ENCODE results near the gene LCE3D. TPM values are rescaled to one million over a fixed set of nuclear protein-coding genes. Genes with fewer than 3 reads are reported as not detected.

Gene LCE3D
- total and polyA plus RNA-seq, 2 experiments from 2014 or later: 0.33 TPM; not detected in 1

DNA sequence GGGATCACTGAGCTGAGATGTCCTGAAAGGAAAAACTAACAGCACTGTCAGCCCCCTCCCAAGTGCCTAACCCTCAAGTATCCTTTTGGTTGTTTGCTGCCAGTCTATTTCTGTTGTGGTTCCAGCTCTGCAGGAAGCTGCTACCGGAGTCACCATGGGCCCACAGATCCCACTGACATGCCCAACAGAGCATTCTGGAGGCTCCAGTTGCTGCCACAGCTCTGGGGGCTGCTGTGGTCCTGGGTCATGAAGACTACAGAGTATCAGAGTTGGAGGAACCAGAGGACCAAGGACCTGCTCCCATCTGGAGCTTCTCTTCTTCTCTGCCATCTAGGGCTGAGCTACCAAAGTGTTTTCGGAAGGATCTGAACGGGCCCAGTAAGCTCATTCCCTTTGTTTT lies 41.7 kb upstream of the LCE3D start:
- no peaks in the 10 kb centered on the region for H4K20me1 ChIP-seq (ENCODE audit: insufficient read depth)
- TF ChIP-seq EZH2 (IDR thresholded peaks at IDR 0.05; ENCODE audit: insufficient read depth, poor library complexity, severe bottlenecking): no peak
- H3K27ac ChIP-seq: no peak overlapping the region
- no peaks in the 10 kb centered on the region for H3K36me3 ChIP-seq (ENCODE audit: low read depth)
- peaks cover 5% of the 10 kb centered on the region; the same call in 1 of the 2 replicates for H3K4me1 ChIP-seq (ENCODE audit: insufficient read depth)
- no peak overlapping the region for H3K4me2 ChIP-seq (ENCODE audit: unreplicated experiment)
- H3K9me2 ChIP-seq (ENCODE audit: insufficient read depth): no peaks in the 10 kb centered on the region
- 7 to 18% methylated on average over 3 of the region's 3 CpGs for WGBS, 2 experiments (ENCODE audit: low coverage in 1 of 2, low lambda C conversion rate in 2 of 2, missing lambda C conversion rate in 2 of 2)
- in situ Hi-C loops (cut with MboI): no loop called here
- H2AFZ ChIP-seq: no peak overlapping the region
- H3K4me3 ChIP-seq: no peak overlapping the region
- no peaks in the 10 kb centered on the region for H3F3A ChIP-seq (ENCODE audit: insufficient read depth)
- H3K9me3 ChIP-seq (ENCODE audit: low read depth): no peaks in the 10 kb centered on the region
- no peak for DNase-seq
- no peaks in the 10 kb centered on the region; the same call in 1 of the 2 replicates for H3K27me3 ChIP-seq (replicated peaks; ENCODE audit: insufficient read depth)
- no peak overlapping the region for H3K9ac ChIP-seq
- no peaks in the 10 kb centered on the region for H3K79me2 ChIP-seq (ENCODE audit: insufficient read depth)

DNA sequence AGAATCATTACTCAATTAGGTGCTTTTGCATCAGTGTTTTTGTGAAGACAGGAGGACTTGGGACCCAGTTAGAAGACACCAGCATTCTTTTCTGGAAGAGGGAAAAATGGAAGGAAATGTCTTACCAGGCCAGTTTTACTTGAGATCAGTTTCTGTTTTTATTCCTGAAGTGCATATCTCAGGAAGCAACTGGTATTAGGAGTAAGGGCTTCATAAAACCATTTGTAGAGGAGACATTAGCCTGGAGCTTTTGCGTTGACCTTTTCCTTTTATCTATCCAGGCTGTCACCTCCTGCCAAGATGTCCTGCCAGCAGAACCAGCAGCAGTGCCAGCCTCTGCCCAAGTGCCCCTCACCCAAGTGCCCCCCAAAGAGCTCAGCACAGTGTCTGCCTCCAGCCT lies 33.2 kb upstream of the LCE3D start, which contains the start of gene LCE3B:
Gene LCE3B (plus strand): TSS at position 301 of the 400 bp plus-strand sequence. CDS start 0 bp downstream, at position 301.
- Histone ChIP-seq H3K4me1 (ENCODE audit: insufficient read depth) (no peaks in the 10 kb centered on the region), H3K4me2 (ENCODE audit: unreplicated experiment) (no peak within 1 kb of the TSS), H2AFZ (no peak within 1 kb of the TSS), H3K9ac (no peak within 1 kb of the TSS), H3K9me3 (ENCODE audit: low read depth) (no peaks in the 10 kb centered on the region), H3K36me3 (ENCODE audit: low read depth) (no peaks in the 10 kb centered on the region), H3K4me3 (no peak within 1 kb of the TSS), H3K27ac (no peak within 1 kb of the TSS), H3K9me2 (ENCODE audit: insufficient read depth) (no peaks in the 10 kb centered on the region), H3K27me3 (replicated peaks; ENCODE audit: insufficient read depth) (no peaks in the 10 kb centered on the region), H3K79me2 (ENCODE audit: insufficient read depth) (no peaks in the 10 kb centered on the region), H4K20me1 (ENCODE audit: insufficient read depth) (no peaks in the 10 kb centered on the region), H3F3A (ENCODE audit: insufficient read depth) (no peaks in the 10 kb centered on the region)
- no CpG with 5 or more reads among the region's 1 CpG for WGBS, 2 experiments (ENCODE audit: low coverage in 1 of 2, low lambda C conversion rate in 2 of 2, missing lambda C conversion rate in 2 of 2)
- in situ Hi-C loops (cut with MboI): no loop called here
- TF ChIP-seq EZH2 (IDR thresholded peaks at IDR 0.05; ENCODE audit: insufficient read depth, poor library complexity, severe bottlenecking): no peak
- TF ChIP-seq EZH2phosphoT487 (IDR thresholded peaks at IDR 0.05; ENCODE audit: insufficient read depth, low read depth): no peak
- DNase-seq: no peak

DNA sequence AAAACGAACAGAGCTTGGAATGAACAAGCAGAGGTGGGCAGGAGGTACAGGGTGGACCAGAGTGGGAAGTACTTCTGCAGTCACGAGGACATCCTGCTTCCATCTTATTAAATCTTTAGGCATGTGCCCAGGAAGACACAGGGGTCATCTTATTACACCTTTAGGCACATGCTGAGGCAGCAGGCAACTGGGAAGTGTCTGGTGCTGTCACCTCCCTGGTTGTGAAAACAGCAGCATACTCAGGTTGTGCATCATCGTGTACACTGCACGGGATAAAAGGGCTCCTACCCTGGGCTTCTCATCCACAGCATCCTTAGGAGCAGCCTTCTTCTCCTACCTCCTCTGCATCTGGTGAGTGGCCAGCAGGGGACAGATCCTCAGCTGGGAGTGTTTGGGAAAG lies 19.6 kb upstream of the LCE3D start, which contains the start of gene LCE3C:
Gene LCE3C (plus strand): TSS at position 301 of the 400 bp plus-strand sequence. CDS start 498 bp downstream, outside the sequence.
- WGBS, 2 experiments (ENCODE audit: low coverage in 1 of 2, low lambda C conversion rate in 2 of 2, missing lambda C conversion rate in 2 of 2): no CpG with 5 or more reads among the region's 4 CpGs
- H3K27ac ChIP-seq: no peak within 1 kb of the TSS
- in situ Hi-C loops (cut with MboI): no loop called here
- H3K4me3 ChIP-seq: no peak within 1 kb of the TSS
- no peaks in the 10 kb centered on the region for H3K36me3 ChIP-seq (ENCODE audit: low read depth)
- no peaks in the 10 kb centered on the region for H3K4me1 ChIP-seq (ENCODE audit: insufficient read depth)
- H3K79me2 ChIP-seq (ENCODE audit: insufficient read depth): no peaks in the 10 kb centered on the region
- no peak within 1 kb of the TSS for H3K4me2 ChIP-seq (ENCODE audit: unreplicated experiment)
- TF ChIP-seq EZH2phosphoT487 (IDR thresholded peaks at IDR 0.05; ENCODE audit: insufficient read depth, low read depth) (no peak), EZH2 (IDR thresholded peaks at IDR 0.05; ENCODE audit: insufficient read depth, poor library complexity, severe bottlenecking) (no peak)
- no peaks in the 10 kb centered on the region for H3K27me3 ChIP-seq (replicated peaks; ENCODE audit: insufficient read depth)
- no peaks in the 10 kb centered on the region for H3F3A ChIP-seq (ENCODE audit: insufficient read depth)
- no peak within 1 kb of the TSS for H2AFZ ChIP-seq
- no peaks in the 10 kb centered on the region for H3K9me2 ChIP-seq (ENCODE audit: insufficient read depth)
- no peaks in the 10 kb centered on the region for H3K9me3 ChIP-seq (ENCODE audit: low read depth)
- no peaks in the 10 kb centered on the region for H4K20me1 ChIP-seq (ENCODE audit: insufficient read depth)
- H3K9ac ChIP-seq: no peak within 1 kb of the TSS
- no peak for DNase-seq

DNA sequence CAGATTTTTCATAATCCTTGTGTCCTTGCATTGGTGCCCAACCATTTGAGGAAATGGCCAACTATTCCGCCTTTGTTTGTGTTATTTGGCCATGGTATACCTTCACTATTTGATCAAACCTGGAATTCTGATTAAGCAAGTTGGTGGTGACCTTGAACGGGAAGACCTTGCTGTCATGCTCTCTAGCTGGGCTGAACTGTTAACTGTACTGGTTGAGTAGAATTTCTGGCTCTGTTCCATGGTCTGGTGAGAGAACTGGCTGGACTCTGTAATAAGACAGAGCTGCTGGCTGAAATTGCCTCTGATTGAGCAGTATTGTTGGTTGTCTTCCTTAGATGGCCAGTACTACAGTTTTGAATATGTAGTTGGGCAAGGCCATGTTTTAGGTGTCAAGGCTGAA lies 16.7 kb upstream of the LCE3D start:
- Histone ChIP-seq H4K20me1 (ENCODE audit: insufficient read depth) (no peaks in the 10 kb centered on the region), H3K4me3 (no peak overlapping the region), H3K9ac (no peak overlapping the region), H2AFZ (no peak overlapping the region), H3K36me3 (ENCODE audit: low read depth) (no peaks in the 10 kb centered on the region), H3K79me2 (ENCODE audit: insufficient read depth) (no peaks in the 10 kb centered on the region), H3K27me3 (replicated peaks; ENCODE audit: insufficient read depth) (no peaks in the 10 kb centered on the region), H3K4me1 (ENCODE audit: insufficient read depth) (no peaks in the 10 kb centered on the region), H3K27ac (no peak overlapping the region), H3K9me2 (ENCODE audit: insufficient read depth) (no peaks in the 10 kb centered on the region), H3K9me3 (ENCODE audit: low read depth) (no peaks in the 10 kb centered on the region), H3F3A (ENCODE audit: insufficient read depth) (no peaks in the 10 kb centered on the region), H3K4me2 (ENCODE audit: unreplicated experiment) (no peak overlapping the region)
- no peak for TF ChIP-seq EZH2phosphoT487 (IDR thresholded peaks at IDR 0.05; ENCODE audit: insufficient read depth, low read depth)
- no peak for TF ChIP-seq EZH2 (IDR thresholded peaks at IDR 0.05; ENCODE audit: insufficient read depth, poor library complexity, severe bottlenecking)
- WGBS, 2 experiments (ENCODE audit: low coverage in 1 of 2, low lambda C conversion rate in 2 of 2, missing lambda C conversion rate in 2 of 2): no CpG with 5 or more reads among the region's 2 CpGs
- DNase-seq: no peak
- in situ Hi-C loops (cut with MboI): no loop called here

DNA sequence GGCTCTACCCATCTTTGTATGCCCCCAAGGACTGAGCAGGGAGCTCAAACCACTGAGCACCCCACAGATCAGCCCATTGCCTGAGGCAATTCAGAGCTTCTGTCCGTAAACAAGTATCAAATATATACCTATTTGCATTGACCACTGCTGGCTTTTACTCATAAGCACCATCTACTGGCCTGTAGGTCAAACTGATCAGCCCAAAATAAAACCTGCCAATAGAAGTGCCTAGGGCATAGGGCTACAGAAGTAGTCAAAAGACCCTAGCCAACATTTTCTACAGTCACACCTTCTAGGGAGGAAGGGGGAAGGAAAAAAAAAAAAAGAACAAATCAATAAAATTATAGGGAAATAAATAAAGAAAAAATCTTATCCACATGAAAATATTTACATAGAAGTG lies 5.3 kb upstream of the LCE3D start:
- H3K27ac ChIP-seq: no peak overlapping the region
- no peak overlapping the region for H3K9ac ChIP-seq
- H3K9me2 ChIP-seq (ENCODE audit: insufficient read depth): no peaks in the 10 kb centered on the region
- H3K4me1 ChIP-seq (ENCODE audit: insufficient read depth): no peaks in the 10 kb centered on the region
- H3K79me2 ChIP-seq (ENCODE audit: insufficient read depth): no peaks in the 10 kb centered on the region
- H4K20me1 ChIP-seq (ENCODE audit: insufficient read depth): no peaks in the 10 kb centered on the region
- H3F3A ChIP-seq (ENCODE audit: insufficient read depth): no peaks in the 10 kb centered on the region
- H3K4me3 ChIP-seq: no peak overlapping the region
- H3K36me3 ChIP-seq (ENCODE audit: low read depth): no peaks in the 10 kb centered on the region
- in situ Hi-C loops (cut with MboI): no loop called here
- DNase-seq: no peak
- H2AFZ ChIP-seq: no peak overlapping the region
- H3K4me2 ChIP-seq (ENCODE audit: unreplicated experiment): no peak overlapping the region
- H3K9me3 ChIP-seq (ENCODE audit: low read depth): no peaks in the 10 kb centered on the region
- H3K27me3 ChIP-seq (replicated peaks; ENCODE audit: insufficient read depth): no peaks in the 10 kb centered on the region
- no CpG with 5 or more reads among the region's 1 CpG for WGBS, 2 experiments (ENCODE audit: low coverage in 1 of 2, low lambda C conversion rate in 2 of 2, missing lambda C conversion rate in 2 of 2)
- TF ChIP-seq EZH2phosphoT487 (IDR thresholded peaks at IDR 0.05; ENCODE audit: insufficient read depth, low read depth) (no peak), EZH2 (IDR thresholded peaks at IDR 0.05; ENCODE audit: insufficient read depth, poor library complexity, severe bottlenecking) (no peak)

Data from GM23248 (cell line).